Fibroblast of skin of right quadriceps (primary cell): ENCODE measurements around the gene PRKCA.
"Not testable (repeated sequence)": the region's sequence is repeated elsewhere in the genome, so short reads cannot be mapped to it uniquely, and the experiment has no call there.

ENCODE experiments used
- DNase-seq: peaks from one replicate; pipeline ENCODE4 v3.0.0-alpha.2; 2013

PRKCA gene

DNA sequence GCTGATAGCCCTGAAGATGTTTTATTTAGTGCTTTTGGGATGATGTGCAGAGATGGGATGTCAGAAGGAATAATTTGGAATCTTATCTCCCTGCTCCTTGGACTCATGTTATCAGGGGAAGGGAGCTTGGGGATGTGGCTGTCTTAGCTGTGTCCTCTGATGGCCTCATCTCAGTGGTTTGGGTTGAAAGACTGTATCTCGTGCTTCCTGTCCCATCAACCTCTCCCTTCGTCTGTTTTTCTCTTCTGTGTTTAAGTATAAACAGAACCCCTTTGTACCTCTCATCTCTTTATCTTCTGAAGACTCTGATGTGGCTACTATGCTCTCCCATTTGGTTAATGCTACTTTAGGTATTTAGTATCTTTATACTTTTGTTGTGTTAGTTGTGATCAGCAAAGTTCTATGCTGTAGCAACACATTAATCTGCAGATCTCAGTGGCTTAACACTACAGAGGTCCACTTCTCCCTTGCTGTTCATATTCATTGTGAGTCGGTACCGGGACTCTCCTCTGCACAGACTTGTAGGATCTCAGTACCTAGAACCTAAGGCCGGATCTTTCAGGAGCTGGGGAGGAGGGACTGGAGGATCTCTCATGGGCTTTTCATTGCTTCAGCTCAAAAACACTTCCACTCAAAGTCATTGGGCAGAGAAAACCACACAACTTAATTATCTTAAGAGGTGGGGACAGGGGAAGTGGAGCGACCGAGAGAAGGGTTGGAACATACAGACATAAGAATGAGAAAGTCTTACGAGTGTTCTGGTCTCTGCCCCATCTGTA is 28.8 kb downstream of the PRKCA start:
- no peak for DNase-seq

DNA sequence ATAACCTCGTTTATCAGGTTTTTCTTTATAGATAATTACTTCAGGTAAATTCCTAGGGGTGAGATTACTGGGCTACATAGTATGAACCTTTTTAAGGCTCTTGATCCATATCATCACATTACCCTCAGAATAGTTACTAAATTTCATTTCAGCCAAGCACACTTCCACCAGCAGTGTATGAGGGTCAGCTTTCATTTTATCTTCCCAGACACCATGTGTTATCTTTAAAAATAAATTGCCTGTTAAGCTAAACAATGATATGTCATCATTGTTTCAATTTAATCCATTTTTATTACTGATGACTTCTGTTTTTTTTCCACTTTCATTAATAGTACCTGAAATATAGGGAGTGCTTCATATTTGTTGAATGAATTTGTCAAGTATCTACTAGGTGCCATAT is 33.4 kb downstream of the PRKCA start:
- DNase-seq: no peak

DNA sequence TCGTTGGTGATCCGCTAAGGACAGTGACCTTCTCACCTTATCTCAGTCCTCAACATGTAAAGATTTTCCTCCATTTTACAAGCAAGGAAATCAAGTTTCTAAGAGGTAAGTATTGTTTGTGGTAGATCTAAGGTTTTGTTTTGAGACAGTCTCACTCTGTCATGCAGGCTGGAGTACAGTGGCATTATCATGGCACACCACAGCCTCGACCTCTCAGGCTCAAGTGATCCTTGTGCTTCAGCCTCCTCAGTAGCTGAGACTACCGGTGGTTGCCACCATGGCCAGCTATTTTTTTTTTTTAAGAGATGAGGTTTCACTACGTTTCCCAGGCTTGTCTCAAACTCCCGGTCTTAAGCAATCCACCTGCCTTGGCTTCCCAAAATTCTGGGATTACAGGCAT is 34.9 kb downstream of the PRKCA start:
- no peak for DNase-seq

DNA sequence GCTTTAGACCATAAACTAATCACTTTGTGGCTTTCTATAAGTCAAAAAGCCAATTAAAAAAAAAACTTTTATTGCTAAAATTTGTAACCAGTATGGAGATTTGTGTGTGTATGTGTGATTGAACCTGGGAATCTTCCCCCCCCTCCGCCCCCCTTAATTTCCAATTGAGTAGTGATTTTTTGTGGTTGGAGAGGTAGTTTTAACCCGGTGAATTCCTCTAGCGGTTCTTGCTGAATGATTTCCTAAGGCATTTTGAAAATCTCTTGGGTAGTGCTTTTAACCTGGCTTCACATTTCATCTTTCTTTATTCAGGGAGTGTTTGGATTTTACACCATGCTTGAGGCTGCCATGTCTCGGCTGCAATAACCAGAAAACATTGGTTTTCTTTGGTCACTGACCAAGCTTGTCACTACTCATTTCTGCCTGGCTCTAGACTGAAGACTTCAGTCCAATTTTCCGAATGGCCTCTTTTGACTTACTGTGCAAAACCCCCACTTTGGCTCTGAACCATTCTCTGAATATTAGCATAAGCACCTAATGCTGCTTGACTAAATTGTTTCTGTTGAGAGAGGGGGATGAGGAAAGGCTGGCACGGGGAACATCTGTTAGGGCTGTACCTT is 35.6 kb downstream of the PRKCA start:
- DNase-seq: peak; percentile 51

DNA sequence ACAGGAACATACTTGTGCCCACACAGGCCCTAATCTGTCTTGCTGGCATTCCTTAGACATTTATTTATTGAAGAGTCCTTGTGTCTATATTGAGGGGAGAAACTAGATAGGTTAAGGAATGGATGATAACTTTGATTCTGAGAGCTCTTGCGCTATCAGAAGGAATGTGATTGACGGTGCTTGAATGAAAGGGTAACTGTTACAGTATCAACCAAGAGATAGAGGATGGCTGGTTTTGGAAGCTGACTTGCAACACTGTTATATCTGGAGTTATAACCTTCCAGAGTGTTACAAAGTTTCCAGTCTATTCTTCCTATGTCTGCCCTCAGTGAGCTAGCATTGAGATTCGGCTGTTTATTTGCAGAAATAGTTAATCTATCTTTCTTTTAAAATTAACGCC is 36.5 kb downstream of the PRKCA start:
- no peak for DNase-seq

DNA sequence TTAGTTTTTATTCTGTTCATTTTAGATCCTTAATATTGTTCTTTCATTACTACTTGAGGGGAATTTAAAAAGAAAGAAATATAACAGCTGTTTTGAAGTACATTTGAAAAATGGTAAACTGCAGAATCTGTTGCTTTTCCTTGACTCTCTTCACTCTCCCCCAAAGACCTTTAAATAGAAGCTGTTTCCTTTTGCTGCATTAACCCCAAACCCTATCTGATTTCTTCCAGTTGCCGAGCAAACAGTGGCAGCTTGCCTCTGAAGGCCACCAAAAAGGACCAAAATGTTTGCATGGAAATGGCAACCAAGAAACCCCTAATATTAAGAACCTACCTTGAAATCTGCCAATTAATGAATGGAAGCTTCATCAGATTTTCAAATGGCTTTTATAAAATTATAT is 37.1 kb downstream of the PRKCA start:
- no peak for DNase-seq

DNA sequence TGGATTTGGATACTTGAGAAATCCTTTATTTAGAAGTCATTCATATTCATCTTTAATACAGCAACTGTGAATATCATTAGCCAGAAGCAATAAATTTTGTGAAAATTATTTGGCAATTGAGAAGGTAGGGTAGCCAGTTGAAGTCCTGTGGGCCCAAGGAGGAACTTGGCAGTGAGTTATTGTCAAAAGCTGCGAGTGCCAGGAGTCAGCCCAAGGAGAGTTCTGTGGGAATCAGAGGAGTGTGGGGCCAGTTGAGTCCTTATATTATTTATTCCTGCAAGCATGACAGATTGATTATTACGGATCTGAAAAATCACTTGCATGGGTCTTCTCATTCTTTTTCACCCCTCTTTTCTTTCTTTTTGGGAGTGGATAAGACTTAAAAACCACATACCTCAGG is 38.3 kb downstream of the PRKCA start:
- DNase-seq: no peak

DNA sequence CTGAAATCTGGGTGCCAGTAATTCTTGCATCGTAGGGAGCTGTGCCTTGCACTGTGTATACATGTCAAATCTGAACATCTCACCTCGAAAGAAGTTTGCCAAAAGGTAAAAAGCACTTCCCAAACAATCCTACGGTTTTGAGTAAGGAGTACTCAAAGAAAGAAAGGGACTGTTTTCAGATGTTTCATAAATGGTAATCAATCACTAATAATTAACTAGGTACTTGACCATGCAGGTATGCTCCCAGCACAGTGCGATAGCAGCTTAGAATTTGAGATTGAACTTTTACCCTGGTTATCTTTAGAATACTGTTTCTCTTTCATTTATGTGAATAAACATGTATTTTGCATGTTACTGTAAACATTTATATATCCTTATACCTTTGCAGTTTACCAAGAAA is 39.0 kb downstream of the PRKCA start:
- no peak for DNase-seq

DNA sequence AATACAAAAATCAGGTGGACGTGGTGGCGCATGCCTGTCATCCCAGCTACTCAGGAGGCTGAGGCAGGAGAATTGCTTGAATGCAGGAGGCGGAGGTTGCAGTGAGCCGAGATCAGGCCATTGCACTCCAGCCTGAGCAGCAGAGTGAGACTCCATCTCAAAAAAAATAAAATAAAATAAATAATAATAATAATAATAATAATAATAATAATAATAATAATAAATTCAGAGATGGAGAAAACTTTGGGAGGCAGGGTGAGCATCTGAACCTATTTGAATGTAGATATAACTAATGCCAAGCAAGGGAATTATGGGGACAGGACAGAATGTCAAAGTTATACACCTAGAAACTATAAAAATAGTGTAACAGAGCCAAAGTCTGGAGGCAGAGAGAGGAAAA is 39.9 kb downstream of the PRKCA start:
- not testable (repeated sequence) for DNase-seq

DNA sequence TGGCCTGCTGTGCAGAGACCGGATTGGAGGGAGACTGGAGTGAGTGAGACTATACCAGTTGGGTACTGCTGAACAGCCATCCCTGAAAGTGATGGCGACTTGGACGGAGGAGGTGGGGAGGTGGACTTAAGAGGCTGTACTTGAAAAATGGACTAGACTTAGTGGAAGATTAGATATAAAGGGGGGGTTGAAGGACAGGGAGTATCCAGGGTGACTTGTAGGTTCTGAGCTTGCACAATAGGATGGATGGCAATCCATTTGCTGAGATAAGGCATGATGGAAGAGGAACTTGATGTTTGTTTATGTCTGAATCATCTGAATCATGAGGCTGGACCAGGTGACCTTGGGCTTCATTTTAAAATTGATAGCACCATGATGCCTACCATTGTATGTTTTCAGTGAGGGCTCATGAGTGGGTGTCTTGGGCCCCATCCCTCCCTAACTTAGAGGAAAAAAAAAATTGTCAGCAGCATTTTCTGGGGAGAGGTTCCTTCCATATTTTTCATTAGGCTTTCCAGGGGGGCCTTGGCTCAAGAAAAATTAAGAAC is 41.2 kb downstream of the PRKCA start:
- DNase-seq: no peak

DNA sequence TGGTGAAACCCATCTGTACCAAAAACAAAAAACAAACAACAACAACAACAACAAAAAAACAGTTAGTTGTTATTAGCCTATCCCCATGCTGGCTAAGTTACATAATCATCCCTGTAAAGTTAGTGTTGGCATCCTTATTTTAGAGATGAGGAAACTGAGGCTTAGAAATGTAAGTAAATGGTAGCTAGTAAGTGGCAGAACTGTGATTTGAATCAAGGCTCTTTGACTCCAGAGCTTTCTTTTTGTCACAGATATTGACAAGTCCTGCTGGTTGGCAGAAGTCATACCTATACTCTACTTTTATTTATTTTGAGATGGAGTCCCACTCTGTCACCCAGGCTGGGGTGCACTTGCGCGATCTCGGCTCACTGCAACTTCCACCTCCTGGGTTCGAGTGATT is 42.1 kb downstream of the PRKCA start:
- DNase-seq: no peak

DNA sequence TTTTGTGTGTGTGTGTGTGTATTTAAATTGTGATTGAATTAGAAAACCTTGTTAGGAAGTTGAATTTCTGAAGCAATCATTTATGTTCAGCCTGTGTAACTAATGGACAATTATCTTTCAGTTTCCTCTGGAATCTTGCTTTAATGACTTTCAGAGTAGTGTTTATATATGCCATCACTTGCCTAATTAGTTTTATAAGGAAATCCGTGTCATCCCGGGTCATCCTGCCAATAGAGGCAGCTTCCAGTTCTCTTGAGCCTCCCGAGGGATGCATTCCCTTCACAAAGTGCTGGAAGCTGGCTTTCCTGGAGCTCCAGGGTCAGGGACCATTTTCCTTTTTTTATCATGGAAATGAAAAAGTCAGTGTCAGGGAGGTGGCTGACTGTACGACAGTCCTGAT is 42.9 kb downstream of the PRKCA start:
- DNase-seq: no peak

DNA sequence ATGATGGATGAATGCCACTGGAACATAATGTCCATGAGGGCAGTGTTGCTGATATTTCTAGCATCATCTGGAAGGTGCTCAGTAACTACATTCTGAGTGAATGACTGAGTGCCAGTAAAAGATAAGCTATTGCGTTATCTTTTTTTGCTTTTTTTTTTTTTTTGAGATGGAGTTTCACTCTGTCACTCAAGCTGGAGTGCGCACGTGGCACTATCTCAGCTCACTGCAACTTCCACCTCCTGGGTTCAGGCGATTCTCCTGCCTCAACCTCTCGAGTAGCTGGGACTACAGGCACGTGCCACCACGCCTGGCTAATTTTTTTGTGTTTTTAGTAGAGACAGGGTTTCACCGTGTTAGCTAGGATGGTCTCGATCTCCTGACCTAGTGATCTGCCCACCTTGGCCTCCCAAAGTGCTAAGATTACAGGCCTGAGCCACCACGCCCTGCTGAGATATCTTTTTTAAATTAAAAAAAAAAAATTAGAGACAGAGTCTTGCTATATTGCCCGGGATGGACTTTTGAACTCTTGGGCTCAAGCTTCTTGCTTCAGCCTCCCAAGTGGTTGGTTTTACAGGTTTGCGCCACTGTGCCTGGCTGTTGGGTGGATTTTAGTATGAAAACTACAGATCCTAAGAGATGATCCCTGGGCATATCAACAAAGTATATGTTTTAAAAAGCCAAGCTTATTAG is 43.7 kb downstream of the PRKCA start:
- not testable (repeated sequence) for DNase-seq

DNA sequence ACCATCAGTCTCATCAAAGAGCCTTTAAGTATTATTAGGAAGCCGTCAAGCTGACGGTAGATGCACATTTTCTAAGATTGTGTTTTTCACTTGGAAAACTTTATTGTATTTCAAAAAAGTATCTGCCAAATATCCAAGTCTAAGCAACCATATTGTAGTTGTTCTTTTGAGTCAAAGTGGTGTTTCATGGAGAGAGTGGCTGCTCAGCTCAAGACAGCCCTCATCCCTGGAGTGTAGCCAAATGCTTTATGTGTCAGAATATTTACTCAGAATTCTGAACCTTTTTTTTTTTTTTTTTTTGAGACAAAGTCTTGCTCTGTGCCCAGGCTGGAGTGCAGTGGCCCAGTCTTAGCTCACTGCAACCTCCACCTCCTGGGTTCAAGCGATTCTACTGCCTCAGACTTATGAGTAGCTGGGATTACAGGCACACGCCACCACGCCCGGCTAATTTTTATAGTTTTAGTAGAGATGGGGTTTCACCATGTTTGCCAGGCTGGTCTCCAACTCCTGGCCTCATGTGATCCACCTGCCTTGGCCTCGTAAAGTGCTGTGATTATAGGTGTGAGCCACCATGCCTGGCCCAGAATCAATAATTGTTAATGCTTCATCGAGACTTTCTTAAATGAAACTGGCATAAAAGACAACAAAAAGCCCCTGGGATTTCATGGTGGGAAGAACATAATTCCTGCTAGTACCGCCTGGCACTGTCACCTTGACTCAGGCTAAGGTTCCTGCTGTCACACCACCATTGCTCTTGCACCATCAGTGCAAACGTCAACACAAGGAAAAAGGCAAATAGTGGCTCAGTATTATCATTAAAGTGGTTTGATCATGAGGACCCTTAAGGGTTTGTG is 45.5 kb downstream of the PRKCA start:
- peak; percentile 68 for DNase-seq

DNA sequence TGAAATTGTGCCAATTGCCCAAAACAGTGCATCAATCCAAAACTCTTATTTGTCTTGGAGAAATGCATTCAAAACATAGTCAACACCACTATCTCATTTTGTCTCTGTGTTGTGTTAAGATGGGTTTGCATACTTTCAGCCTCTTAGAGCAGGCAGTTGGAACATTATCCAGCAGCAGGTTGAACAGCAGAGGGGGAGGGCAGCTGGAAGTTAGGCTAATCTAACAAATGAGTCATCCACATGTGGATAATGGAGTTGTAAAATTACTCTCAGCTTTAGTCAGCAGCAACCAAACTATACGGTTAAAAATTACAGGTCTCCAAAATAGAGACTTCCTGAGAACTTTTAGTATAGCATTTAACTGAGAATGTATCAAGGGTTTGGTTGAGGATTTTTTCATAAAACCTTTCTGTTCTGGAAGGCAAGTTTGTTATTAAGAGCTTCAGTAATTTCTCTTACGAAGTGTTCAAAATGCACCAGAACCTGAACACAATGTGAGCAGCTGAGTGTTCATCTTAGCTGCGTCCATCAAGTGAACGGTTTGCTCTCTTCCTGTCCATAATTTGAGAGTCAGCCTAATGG is 46.3 kb downstream of the PRKCA start:
- peak; percentile 79 for DNase-seq

DNA sequence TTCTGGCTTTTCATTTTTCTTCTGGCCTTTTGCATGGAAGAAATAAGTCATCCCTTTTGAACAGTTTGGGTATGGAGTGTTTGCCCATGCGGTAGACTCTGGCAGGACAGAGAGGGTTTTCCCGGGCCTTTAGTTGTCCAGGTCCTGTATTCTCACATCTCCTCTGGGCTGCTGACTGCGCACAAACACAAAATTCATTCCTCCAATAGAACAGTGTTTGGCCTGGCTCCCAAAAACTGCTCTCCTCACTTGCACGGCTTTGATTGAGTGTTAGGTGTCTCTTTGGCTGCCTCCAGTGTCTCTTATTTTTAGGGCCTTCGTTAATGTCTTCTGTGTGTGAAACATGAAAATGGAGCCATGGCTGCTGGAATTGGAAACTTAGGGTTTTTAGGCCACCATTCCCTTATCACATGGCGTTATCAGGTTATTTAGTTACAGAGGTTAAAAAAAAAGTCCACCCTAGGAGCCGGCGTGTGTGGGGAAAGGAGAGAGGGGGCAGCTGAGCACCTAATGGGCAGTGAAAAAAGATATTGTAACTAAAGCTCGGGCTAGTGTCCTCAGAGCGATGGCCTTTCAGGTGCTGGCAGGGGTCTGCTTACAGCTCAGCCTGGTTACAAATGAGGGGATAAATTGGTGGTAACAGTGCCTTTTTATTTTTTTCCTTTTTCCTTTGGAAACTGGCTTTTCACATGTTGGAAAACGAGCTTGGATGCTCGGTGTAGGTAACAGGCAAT is 47.3 kb downstream of the PRKCA start:
- DNase-seq: no peak

DNA sequence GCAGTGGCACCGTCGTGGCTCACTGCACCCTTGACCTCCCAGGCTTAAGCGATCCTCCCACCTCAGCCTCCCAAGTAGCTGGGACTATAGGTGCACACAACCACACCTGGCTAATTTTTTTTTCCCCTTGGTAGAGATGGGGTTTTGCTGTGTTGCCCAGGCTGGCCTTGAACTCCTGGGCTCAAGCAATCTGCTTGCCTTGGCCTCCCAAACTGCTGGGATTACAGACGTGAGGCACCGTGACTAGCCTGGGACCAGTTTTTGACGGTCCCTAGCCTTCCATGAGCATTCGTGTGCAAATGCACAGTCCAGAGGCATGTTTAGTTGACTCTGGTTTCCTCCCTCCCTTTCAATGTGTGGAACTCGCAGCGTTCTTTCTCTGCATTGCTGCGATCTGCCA is 48.2 kb downstream of the PRKCA start:
- DNase-seq: not testable (repeated sequence)

DNA sequence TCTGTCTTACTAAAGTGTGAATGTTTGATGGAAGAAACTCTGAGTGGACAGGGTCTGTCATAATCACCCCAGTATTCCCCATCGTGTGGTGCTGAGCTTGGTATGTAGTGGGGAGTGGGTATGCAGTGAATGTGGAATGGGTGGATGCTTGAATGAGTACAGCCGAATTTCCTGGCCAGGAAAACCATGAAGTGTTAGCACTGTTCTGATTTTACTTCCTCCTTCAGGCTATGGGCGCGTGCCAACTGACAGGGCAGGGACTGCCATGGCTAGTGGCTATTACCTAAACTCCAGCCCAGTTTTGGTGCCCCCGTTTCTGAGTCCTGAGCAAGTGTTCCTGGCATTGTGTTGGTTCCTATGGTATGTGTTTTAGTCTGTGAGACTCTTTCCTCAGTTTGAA is 48.6 kb downstream of the PRKCA start:
- no peak for DNase-seq

DNA sequence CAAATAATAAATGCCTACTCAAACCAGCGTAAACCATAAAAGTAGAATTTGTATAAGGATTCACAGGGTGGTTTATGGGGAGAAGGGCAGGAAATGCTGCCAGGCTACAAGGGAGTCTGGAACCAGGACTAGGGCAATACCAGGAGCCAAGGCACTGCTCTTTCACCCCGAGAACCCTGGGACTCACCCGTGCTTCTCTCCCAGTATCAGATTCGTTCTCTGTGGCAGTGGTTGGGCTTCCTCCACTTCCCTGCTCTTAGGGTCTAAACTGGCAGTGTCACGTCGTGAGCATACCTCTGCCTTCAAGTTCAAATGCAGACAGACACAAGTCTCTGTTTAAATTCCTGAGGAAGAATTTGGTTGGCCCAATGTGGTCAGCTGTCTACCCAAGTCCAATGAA is 49.3 kb downstream of the PRKCA start:
- DNase-seq: no peak

DNA sequence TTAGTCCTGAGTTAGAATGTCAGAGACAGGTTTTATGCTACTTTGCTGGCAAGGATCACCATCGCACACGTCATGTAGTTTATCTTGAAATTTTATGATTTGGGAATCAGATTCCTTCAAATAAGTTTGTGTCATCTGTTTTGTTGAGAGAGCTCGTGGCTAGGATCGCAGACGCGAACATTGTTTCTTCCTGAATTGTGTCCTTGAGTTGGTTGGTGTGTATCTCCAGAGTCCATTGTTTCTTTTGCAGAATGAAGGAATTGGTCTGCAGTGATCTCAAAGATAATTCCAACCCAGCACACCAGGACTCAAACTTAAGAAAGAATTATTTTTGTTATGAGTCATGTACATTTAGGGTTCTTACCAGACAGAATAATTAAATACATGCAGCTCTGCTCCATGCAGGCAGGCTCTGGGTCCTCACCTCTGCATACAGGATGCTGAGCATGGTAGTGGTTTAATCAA is 51.6 kb downstream of the PRKCA start:
- DNase-seq: peak; percentile 77

DNA sequence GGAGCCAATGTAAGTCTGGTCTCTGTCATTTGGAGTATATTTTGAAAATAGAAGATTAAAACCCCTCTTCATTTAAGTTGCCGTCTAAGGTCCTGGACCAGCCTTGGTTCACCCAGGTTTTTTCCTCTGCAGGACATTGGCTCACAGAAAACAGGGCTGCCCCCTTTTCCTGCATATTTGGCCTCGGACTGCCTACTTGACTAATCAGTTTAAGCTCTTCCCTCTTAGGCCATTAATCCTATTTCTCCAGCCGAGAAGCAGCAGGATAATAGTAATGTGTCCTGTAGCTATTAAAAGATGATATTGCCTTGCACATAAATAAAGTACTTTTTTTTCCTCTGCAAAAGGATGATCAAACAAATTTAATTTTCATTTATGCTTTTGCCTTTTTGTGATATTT is 52.1 kb downstream of the PRKCA start:
- DNase-seq: no peak

DNA sequence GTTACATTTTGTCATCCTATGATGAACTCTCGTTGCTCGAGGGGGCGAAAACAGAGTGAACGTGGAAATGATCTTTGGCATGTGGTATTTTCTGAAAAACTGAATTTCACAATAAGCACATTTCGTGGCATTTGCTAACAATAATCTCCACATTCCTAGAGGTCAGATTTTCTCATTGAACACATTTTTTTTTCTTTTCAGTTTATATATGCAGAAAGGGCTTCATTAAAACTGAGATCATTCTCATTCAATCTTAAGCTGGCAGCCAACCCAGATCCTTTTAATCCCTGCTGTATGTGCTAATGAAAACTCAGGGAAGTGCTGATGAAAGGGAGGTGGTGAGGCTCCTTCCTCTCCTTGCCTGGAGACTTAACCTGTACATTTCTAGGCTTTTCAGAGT is 52.6 kb downstream of the PRKCA start:
- peak; percentile 81 for DNase-seq
